Mesodermal cell (in vitro differentiated cells): Measurements from ENCODE around the gene SCRT2.
"Not testable (repeated sequence)": the region's sequence is repeated elsewhere in the genome, so short reads cannot be mapped to it uniquely, and the experiment has no call there.

ENCODE experiments used
- H3K27ac ChIP-seq: 2 replicates; pipeline ENCODE4 v1.7.0; 2013; ENCODE audit warnings: mild to moderate bottlenecking, low read depth, low read length, moderate library complexity; ENCODE audit not compliant: severe bottlenecking
- H3K36me3 ChIP-seq: 2 replicates; pipeline ENCODE4 v1.7.1; 2013; ENCODE audit warnings: mild to moderate bottlenecking, low read length, moderate library complexity; ENCODE audit not compliant: control insufficient read depth, insufficient read depth
- H3K4me1 ChIP-seq: one replicate; pipeline ENCODE4 v1.7.1; 2013; ENCODE audit warnings: mild to moderate bottlenecking, low read length; ENCODE audit not compliant: insufficient read depth, control insufficient read depth, poor library complexity, severe bottlenecking
- H3K4me3 ChIP-seq: 2 replicates; pipeline ENCODE4 v1.7.0; 2013; ENCODE audit warnings: low read length, control low read depth, mild to moderate bottlenecking; ENCODE audit not compliant: insufficient read depth, poor library complexity, severe bottlenecking; ENCODE audit errors: extremely low read depth
- H3K9me3 ChIP-seq: 2 replicates; pipeline ENCODE4 v1.7.1; 2013; ENCODE audit warnings: mild to moderate bottlenecking, low read length, moderate library complexity; ENCODE audit not compliant: control insufficient read depth
- WGBS, 2 experiments: methylation state at CpG; one replicate each; pipeline ENCODE4 v1.1.5; 2013; ENCODE audit warnings: missing lambda C conversion rate in 2 of 2; ENCODE audit not compliant: insufficient coverage in 2 of 2; 5-methylcytosine and 5-hydroxymethylcytosine counted together

SCRT2 gene

GRCh38 chr20:701401-702129 lies 26.0 kb upstream of the SCRT2 start:
- Histone ChIP-seq H3K9me3 (no peaks in the 10 kb centered on the region), H3K36me3 (no peaks in the 10 kb centered on the region), H3K27ac (no peak overlapping the region), H3K4me1 (no peaks in the 10 kb centered on the region), H3K4me3 (no peak overlapping the region)
- WGBS, 2 experiments: 93 to 96% methylated on average over 5 to 6 of the region's 6 CpGs

- Histone ChIP-seq H3K4me1 (no peaks in the 10 kb centered on the region), H3K36me3 (no peaks in the 10 kb centered on the region), H3K9me3 (no peaks in the 10 kb centered on the region), H3K27ac (peak overlapping the region; percentile 10), H3K4me3 (no peak overlapping the region)
- 34 to 51% methylated on average over 10 of the region's 10 CpGs for WGBS, 2 experiments
Observed at GRCh38 chr20:699811-700338, 24.3 kb upstream of the SCRT2 start.

GRCh38 chr20:699342-699741 lies 23.7 kb upstream of the SCRT2 start:
- WGBS, 2 experiments: 80 to 86% methylated on average over 3 to 4 of the region's 6 CpGs
- H3K27ac ChIP-seq: no peak overlapping the region
- no peaks in the 10 kb centered on the region for H3K9me3 ChIP-seq

GRCh38 chr20:698276-698675 lies 22.7 kb upstream of the SCRT2 start:
- Histone ChIP-seq H3K27ac (no peak overlapping the region), H3K36me3 (no peaks in the 10 kb centered on the region)
- 92 to 95% methylated on average over 2 to 4 of the region's 6 CpGs for WGBS, 2 experiments

More at GRCh38 chr20:699342-699741, 23.7 kb upstream of the SCRT2 start:
- Histone ChIP-seq H3K4me3 (no peak overlapping the region), H3K36me3 (no peaks in the 10 kb centered on the region), H3K4me1 (no peaks in the 10 kb centered on the region)

GRCh38 chr20:697826-698225 lies 22.2 kb upstream of the SCRT2 start:
- H3K4me3 ChIP-seq: no peak overlapping the region
- no peaks in the 10 kb centered on the region for H3K36me3 ChIP-seq
- H3K9me3 ChIP-seq: no peaks in the 10 kb centered on the region
- H3K4me1 ChIP-seq: no peaks in the 10 kb centered on the region
- H3K27ac ChIP-seq: no peak overlapping the region
- 77 to 85% methylated on average over 5 to 7 of the region's 9 CpGs for WGBS, 2 experiments

More at GRCh38 chr20:698276-698675, 22.7 kb upstream of the SCRT2 start:
- H3K4me3 ChIP-seq: no peak overlapping the region
- no peaks in the 10 kb centered on the region for H3K4me1 ChIP-seq
- H3K9me3 ChIP-seq: no peaks in the 10 kb centered on the region

GRCh38 chr20:695165-695866 lies 19.7 kb upstream of the SCRT2 start:
- H3K9me3 ChIP-seq: no peaks in the 10 kb centered on the region
- WGBS, 2 experiments: 60 to 65% methylated on average over 1 to 2 of the region's 2 CpGs
- no peaks in the 10 kb centered on the region for H3K36me3 ChIP-seq
- no peak overlapping the region for H3K27ac ChIP-seq
- H3K4me3 ChIP-seq: no peak overlapping the region
- no peaks in the 10 kb centered on the region for H3K4me1 ChIP-seq

GRCh38 chr20:694496-694895 lies 18.9 kb upstream of the SCRT2 start:
- Histone ChIP-seq H3K36me3 (no peaks in the 10 kb centered on the region), H3K9me3 (no peaks in the 10 kb centered on the region), H3K4me3 (no peak overlapping the region), H3K27ac (no peak overlapping the region), H3K4me1 (no peaks in the 10 kb centered on the region)
- WGBS, 2 experiments: 40 to 69% methylated on average over 2 to 3 of the region's 4 CpGs

- not testable (repeated sequence) for H3K36me3 ChIP-seq, H3K9me3 ChIP-seq, H3K27ac ChIP-seq, H3K4me3 ChIP-seq, H3K4me1 ChIP-seq
- 86 to 94% methylated on average over 9 to 10 of the region's 10 CpGs for WGBS, 2 experiments
Observed at GRCh38 chr20:693786-694185, 18.2 kb upstream of the SCRT2 start.

- Histone ChIP-seq H3K27ac (no peak overlapping the region), H3K4me1 (no peaks in the 10 kb centered on the region), H3K9me3 (no peaks in the 10 kb centered on the region), H3K4me3 (no peak overlapping the region), H3K36me3 (no peaks in the 10 kb centered on the region)
- WGBS, 2 experiments: 80% methylated on average over 1 of the region's 1 CpG; no CpG with 5 or more reads in 1 of the 2 experiments
Observed at GRCh38 chr20:692044-692443, 16.4 kb upstream of the SCRT2 start.

- Histone ChIP-seq H3K9me3 (no peaks in the 10 kb centered on the region), H3K27ac (no peak overlapping the region), H3K36me3 (no peaks in the 10 kb centered on the region), H3K4me1 (no peaks in the 10 kb centered on the region), H3K4me3 (no peak overlapping the region)
- WGBS, 2 experiments: 67% methylated on average over 1 of the region's 1 CpG; no CpG with 5 or more reads in 1 of the 2 experiments
Observed at GRCh38 chr20:689947-690346, 14.3 kb upstream of the SCRT2 start.

GRCh38 chr20:689348-689747 lies 13.7 kb upstream of the SCRT2 start:
- Histone ChIP-seq H3K4me3 (no peak overlapping the region), H3K4me1 (no peaks in the 10 kb centered on the region), H3K9me3 (no peaks in the 10 kb centered on the region), H3K27ac (no peak overlapping the region), H3K36me3 (no peaks in the 10 kb centered on the region)
- WGBS, 2 experiments: 90 to 95% methylated on average over 6 of the region's 6 CpGs
